Measurements from ENCODE around the gene WAC.

- TF ChIP-seq TRIM24 (CRISPR knock-in tag; IDR thresholded peaks at IDR 0.05), result no peak
- TF ChIP-seq, protein P1, sequence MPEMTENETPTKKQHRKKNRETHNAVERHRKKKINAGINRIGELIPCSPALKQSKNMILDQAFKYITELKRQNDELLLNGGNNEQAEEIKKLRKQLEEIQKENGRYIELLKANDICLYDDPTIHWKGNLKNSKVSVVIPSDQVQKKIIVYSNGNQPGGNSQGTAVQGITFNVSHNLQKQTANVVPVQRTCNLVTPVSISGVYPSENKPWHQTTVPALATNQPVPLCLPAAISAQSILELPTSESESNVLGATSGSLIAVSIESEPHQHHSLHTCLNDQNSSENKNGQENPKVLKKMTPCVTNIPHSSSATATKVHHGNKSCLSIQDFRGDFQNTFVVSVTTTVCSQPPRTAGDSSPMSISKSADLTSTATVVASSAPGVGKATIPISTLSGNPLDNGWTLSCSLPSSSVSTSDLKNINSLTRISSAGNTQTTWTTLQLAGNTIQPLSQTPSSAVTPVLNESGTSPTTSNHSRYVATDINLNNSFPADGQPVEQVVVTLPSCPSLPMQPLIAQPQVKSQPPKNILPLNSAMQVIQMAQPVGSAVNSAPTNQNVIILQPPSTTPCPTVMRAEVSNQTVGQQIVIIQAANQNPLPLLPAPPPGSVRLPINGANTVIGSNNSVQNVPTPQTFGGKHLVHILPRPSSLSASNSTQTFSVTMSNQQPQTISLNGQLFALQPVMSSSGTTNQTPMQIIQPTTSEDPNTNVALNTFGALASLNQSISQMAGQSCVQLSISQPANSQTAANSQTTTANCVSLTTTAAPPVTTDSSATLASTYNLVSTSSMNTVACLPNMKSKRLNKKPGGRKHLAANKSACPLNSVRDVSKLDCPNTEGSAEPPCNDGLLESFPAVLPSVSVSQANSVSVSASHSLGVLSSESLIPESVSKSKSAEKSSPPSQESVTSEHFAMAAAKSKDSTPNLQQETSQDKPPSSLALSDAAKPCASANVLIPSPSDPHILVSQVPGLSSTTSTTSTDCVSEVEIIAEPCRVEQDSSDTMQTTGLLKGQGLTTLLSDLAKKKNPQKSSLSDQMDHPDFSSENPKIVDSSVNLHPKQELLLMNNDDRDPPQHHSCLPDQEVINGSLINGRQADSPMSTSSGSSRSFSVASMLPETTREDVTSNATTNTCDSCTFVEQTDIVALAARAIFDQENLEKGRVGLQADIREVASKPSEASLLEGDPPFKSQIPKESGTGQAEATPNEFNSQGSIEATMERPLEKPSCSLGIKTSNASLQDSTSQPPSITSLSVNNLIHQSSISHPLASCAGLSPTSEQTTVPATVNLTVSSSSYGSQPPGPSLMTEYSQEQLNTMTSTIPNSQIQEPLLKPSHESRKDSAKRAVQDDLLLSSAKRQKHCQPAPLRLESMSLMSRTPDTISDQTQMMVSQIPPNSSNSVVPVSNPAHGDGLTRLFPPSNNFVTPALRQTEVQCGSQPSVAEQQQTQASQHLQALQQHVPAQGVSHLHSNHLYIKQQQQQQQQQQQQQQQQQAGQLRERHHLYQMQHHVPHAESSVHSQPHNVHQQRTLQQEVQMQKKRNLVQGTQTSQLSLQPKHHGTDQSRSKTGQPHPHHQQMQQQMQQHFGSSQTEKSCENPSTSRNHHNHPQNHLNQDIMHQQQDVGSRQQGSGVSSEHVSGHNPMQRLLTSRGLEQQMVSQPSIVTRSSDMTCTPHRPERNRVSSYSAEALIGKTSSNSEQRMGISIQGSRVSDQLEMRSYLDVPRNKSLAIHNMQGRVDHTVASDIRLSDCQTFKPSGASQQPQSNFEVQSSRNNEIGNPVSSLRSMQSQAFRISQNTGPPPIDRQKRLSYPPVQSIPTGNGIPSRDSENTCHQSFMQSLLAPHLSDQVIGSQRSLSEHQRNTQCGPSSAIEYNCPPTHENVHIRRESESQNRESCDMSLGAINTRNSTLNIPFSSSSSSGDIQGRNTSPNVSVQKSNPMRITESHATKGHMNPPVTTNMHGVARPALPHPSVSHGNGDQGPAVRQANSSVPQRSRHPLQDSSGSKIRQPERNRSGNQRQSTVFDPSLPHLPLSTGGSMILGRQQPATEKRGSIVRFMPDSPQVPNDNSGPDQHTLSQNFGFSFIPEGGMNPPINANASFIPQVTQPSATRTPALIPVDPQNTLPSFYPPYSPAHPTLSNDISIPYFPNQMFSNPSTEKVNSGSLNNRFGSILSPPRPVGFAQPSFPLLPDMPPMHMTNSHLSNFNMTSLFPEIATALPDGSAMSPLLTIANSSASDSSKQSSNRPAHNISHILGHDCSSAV (CRISPR knock-in tag; IDR thresholded peaks at IDR 0.05; ENCODE audit: borderline replicate concordance), result no peak
- TF ChIP-seq, protein P2, sequence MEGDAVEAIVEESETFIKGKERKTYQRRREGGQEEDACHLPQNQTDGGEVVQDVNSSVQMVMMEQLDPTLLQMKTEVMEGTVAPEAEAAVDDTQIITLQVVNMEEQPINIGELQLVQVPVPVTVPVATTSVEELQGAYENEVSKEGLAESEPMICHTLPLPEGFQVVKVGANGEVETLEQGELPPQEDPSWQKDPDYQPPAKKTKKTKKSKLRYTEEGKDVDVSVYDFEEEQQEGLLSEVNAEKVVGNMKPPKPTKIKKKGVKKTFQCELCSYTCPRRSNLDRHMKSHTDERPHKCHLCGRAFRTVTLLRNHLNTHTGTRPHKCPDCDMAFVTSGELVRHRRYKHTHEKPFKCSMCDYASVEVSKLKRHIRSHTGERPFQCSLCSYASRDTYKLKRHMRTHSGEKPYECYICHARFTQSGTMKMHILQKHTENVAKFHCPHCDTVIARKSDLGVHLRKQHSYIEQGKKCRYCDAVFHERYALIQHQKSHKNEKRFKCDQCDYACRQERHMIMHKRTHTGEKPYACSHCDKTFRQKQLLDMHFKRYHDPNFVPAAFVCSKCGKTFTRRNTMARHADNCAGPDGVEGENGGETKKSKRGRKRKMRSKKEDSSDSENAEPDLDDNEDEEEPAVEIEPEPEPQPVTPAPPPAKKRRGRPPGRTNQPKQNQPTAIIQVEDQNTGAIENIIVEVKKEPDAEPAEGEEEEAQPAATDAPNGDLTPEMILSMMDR (CRISPR knock-in tag; IDR thresholded peaks at IDR 0.05), result no peak
- TF ChIP-seq PBX2 (CRISPR knock-in tag; IDR thresholded peaks at IDR 0.05), result no peak
- no peak for TF ChIP-seq ZNF331 (CRISPR knock-in tag; IDR thresholded peaks at IDR 0.05)
- no peak for TF ChIP-seq MTA1 (CRISPR knock-in tag; IDR thresholded peaks at IDR 0.05; ENCODE audit: borderline replicate concordance)
- TF ChIP-seq, protein P3, sequence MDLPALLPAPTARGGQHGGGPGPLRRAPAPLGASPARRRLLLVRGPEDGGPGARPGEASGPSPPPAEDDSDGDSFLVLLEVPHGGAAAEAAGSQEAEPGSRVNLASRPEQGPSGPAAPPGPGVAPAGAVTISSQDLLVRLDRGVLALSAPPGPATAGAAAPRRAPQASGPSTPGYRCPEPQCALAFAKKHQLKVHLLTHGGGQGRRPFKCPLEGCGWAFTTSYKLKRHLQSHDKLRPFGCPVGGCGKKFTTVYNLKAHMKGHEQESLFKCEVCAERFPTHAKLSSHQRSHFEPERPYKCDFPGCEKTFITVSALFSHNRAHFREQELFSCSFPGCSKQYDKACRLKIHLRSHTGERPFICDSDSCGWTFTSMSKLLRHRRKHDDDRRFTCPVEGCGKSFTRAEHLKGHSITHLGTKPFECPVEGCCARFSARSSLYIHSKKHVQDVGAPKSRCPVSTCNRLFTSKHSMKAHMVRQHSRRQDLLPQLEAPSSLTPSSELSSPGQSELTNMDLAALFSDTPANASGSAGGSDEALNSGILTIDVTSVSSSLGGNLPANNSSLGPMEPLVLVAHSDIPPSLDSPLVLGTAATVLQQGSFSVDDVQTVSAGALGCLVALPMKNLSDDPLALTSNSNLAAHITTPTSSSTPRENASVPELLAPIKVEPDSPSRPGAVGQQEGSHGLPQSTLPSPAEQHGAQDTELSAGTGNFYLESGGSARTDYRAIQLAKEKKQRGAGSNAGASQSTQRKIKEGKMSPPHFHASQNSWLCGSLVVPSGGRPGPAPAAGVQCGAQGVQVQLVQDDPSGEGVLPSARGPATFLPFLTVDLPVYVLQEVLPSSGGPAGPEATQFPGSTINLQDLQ (CRISPR knock-in tag; IDR thresholded peaks at IDR 0.05), result no peak
- no peak for TF ChIP-seq POLR2A (IDR thresholded peaks at IDR 0.05; ENCODE audit: insufficient read depth in 1 of 2, low read depth in 2 of 2, low read length in 2 of 2)
- TF ChIP-seq SRF (IDR thresholded peaks at IDR 0.05; ENCODE audit: low read depth, low read length), result no peak
- TF ChIP-seq NR2F6 (IDR thresholded peaks at IDR 0.05), result no peak
- TF ChIP-seq NR2F6 (CRISPR knock-in tag; IDR thresholded peaks at IDR 0.05), result no peak
- no peak for TF ChIP-seq ZGPAT (CRISPR knock-in tag; IDR thresholded peaks at IDR 0.05)
- no peak for TF ChIP-seq RXRA (CRISPR knock-in tag; IDR thresholded peaks at IDR 0.05)
- no peak for TF ChIP-seq ZNF362 (CRISPR knock-in tag; IDR thresholded peaks at IDR 0.05; ENCODE audit: borderline replicate concordance)
- no peak for TF ChIP-seq CREM (IDR thresholded peaks at IDR 0.05)
- no peak for TF ChIP-seq CREM (CRISPR knock-in tag; IDR thresholded peaks at IDR 0.05)
Observed at GRCh38 chr10:28640551-28640950, 107.6 kb downstream of the WAC start.
